NT2/D1 (cell line): ENCODE measurements around the gene PRODH.

Experiments
- SUZ12 ChIP-seq: IDR thresholded peaks from 2 replicates; pipeline ENCODE4 v1.6.1; 2011; ENCODE audit not compliant: insufficient read length, insufficient read depth; ENCODE audit errors: extremely low read depth
- YY1 ChIP-seq: IDR thresholded peaks from 2 replicates; pipeline ENCODE4 v1.6.1; 2011; ENCODE audit not compliant: insufficient read length, insufficient read depth
- ZNF274 ChIP-seq: IDR thresholded peaks from 2 replicates; pipeline ENCODE4 v1.6.1; 2011; ENCODE audit warnings: mild to moderate bottlenecking, low read depth, low read length

- TF ChIP-seq YY1, result no peak
- TF ChIP-seq ZNF274, result no peak
- no peak for TF ChIP-seq SUZ12
Observed at GRCh38 chr22:18983120-18983651, 47.1 kb upstream of the PRODH start.
